MM.1S (cell line): Measurements from ENCODE around the gene KYNU.

Source experiments
- CTCF ChIP-seq: fragments of 300-600 bp; sonication (generic); IDR thresholded peaks from 2 replicates; pipeline ENCODE4 v1.5.1; 2016; ENCODE audit warnings: antibody characterized with exemption, low read length, mixed read lengths
- EZH2 ChIP-seq: fragments of 300-600 bp; sonication (generic); optimal IDR thresholded peaks from 2 replicates; pipeline ENCODE3; 2017; ENCODE audit warnings: low read depth, mild to moderate bottlenecking, antibody characterized with exemption, low read length, mixed read lengths

GRCh38 chr2:142980246-142981068 is 103.0 kb downstream of the KYNU start:
- TF ChIP-seq CTCF: peak; percentile 39
- no peak for TF ChIP-seq EZH2
